Loucy (cell line): ENCODE results near the gene GON7.

ENCODE experiments used
- H2AFZ ChIP-seq: fragments of 200-600 bp; sonication (generic); 2 replicates; pipeline ENCODE4 v1.6.0; 2016; ENCODE audit warnings: antibody characterized with exemption, mild to moderate bottlenecking, low read length, moderate library complexity
- H3F3A ChIP-seq: fragments of 200-600 bp; 2 replicates; pipeline ENCODE4 v1.6.0; 2016; ENCODE audit warnings: antibody characterized with exemption, low read depth, mild to moderate bottlenecking
- H3K27me3 ChIP-seq: fragments of 200-600 bp; sonication (generic); 2 replicates; pipeline ENCODE4 v1.6.1; 2014; ENCODE audit warnings: low read length, mild to moderate bottlenecking; ENCODE audit not compliant: insufficient read depth, poor library complexity, severe bottlenecking
- H3K36me3 ChIP-seq: fragments of 200-600 bp; sonication (generic); 2 replicates; pipeline ENCODE4 v1.6.1; 2016; ENCODE audit warnings: low read length; ENCODE audit not compliant: insufficient read depth
- H3K4me1 ChIP-seq: fragments of 200-600 bp; sonication (generic); 2 replicates; pipeline ENCODE4 v1.5.1; 2014; ENCODE audit warnings: low read length, mild to moderate bottlenecking; ENCODE audit not compliant: insufficient read depth, poor library complexity, severe bottlenecking
- H3K4me2 ChIP-seq: fragments of 200-600 bp; sonication (generic); 2 replicates; pipeline ENCODE4 v1.6.0; 2014; ENCODE audit warnings: antibody characterized with exemption, low read length, low read depth, mild to moderate bottlenecking; ENCODE audit not compliant: poor library complexity, severe bottlenecking
- H3K4me3 ChIP-seq: fragments of 200-600 bp; sonication (generic); 2 replicates; pipeline ENCODE4 v1.5.1; 2014; ENCODE audit warnings: low read length, mild to moderate bottlenecking, mixed read lengths; ENCODE audit not compliant: poor library complexity, severe bottlenecking
- H3K79me2 ChIP-seq: fragments of 200-600 bp; sonication (generic); 2 replicates; pipeline ENCODE4 v1.6.1; 2014; ENCODE audit warnings: low read length; ENCODE audit not compliant: insufficient read depth
- H3K9ac ChIP-seq: fragments of 200-600 bp; sonication (generic); 2 replicates; pipeline ENCODE4 v1.6.0; 2014; ENCODE audit warnings: mild to moderate bottlenecking, low read depth, low read length, moderate library complexity; ENCODE audit not compliant: poor library complexity, severe bottlenecking
- H3K9me2 ChIP-seq: fragments of 200-600 bp; sonication (generic); replicated peaks from 2 replicates; pipeline ENCODE4 v1.6.1; 2016; ENCODE audit warnings: low read depth, low read length, mixed read lengths
- H3K9me3 ChIP-seq: fragments of 200-600 bp; sonication (generic); 2 replicates; pipeline ENCODE4 v1.6.1; 2014; ENCODE audit warnings: mild to moderate bottlenecking, antibody characterized with exemption, low read length, low read depth; ENCODE audit not compliant: insufficient read depth
- H4K20me1 ChIP-seq: fragments of 200-600 bp; sonication (generic); 2 replicates; pipeline ENCODE4 v1.6.0; 2014; ENCODE audit warnings: antibody characterized with exemption, low read length, mild to moderate bottlenecking; ENCODE audit not compliant: insufficient read depth, poor library complexity, severe bottlenecking
- EZH2phosphoT487 ChIP-seq: fragments of 200-600 bp; IDR thresholded peaks from 2 replicates; pipeline ENCODE4 v1.6.1; 2018; ENCODE audit warnings: antibody characterized with exemption, mild to moderate bottlenecking, moderate library complexity, borderline replicate concordance
- TF ChIP-seq, protein P1 (sequence below): fragments of 200-600 bp; sonication (generic); conservative IDR thresholded peaks from 2 replicates; pipeline ENCODE4 v1.5.1; 2014; ENCODE audit warnings: mild to moderate bottlenecking, antibody characterized with exemption, low read length

GON7 gene

DNA sequence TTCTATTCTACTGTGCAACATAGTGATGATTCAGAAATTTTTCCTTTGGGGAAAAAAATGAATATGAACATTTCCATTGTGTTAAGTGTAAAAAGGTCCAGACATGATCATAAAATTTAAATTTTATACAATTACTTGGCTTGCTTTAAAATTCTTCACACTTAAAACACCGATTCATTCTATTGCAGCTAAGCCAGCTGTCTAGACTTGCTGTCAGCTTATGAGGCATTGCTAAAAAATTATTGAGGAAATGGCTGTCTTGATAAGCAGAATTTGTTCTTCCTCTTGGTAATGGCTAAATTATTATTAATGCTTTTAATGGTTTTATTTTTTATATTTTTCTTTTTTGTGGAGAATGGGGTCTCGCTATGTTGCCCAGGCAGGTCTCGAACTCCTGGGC lies 19.9 kb downstream of the GON7 start:
- no peaks in the 10 kb centered on the region for H3K9me2 ChIP-seq
- H3K79me2 ChIP-seq: peaks cover 34% of the 10 kb centered on the region
- H3K4me2 ChIP-seq: peak overlapping the region; percentile 79

DNA sequence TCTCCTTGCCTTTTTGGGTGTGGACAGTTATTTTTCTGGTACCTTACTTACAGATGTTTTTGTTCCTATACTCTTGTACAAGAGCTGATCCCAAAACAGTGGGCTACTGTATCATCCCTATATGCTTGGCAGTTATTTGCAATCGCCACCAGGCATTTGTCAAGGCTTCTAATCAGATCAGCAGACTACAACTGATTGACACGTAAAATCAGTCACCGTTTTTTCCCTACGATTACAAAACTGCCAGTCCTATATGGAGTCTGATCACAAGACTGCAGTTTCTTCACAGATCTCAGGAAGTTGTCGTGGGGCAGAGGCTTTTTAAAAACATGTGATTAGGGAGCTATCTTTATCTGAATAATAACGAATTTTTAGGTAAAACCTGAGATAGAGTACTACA lies 20.4 kb downstream of the GON7 start:
- Histone ChIP-seq H3K4me1 (peaks cover 24% of the 10 kb centered on the region), H3K9ac (peak overlapping the region; percentile 76), H2AFZ (no peak overlapping the region), H3K9me2 (no peaks in the 10 kb centered on the region), H4K20me1 (peaks cover 20% of the 10 kb centered on the region), H3K36me3 (no peaks in the 10 kb centered on the region), H3K4me3 (peak overlapping the region; percentile 31), H3K79me2 (peaks cover 37% of the 10 kb centered on the region), H3K27me3 (no peaks in the 10 kb centered on the region), H3K9me3 (no peaks in the 10 kb centered on the region), H3F3A (peaks cover 6% of the 10 kb centered on the region; the same call in 1 of the 2 replicates), H3K4me2 (peak overlapping the region; percentile 79)
- TF ChIP-seq, protein P1, sequence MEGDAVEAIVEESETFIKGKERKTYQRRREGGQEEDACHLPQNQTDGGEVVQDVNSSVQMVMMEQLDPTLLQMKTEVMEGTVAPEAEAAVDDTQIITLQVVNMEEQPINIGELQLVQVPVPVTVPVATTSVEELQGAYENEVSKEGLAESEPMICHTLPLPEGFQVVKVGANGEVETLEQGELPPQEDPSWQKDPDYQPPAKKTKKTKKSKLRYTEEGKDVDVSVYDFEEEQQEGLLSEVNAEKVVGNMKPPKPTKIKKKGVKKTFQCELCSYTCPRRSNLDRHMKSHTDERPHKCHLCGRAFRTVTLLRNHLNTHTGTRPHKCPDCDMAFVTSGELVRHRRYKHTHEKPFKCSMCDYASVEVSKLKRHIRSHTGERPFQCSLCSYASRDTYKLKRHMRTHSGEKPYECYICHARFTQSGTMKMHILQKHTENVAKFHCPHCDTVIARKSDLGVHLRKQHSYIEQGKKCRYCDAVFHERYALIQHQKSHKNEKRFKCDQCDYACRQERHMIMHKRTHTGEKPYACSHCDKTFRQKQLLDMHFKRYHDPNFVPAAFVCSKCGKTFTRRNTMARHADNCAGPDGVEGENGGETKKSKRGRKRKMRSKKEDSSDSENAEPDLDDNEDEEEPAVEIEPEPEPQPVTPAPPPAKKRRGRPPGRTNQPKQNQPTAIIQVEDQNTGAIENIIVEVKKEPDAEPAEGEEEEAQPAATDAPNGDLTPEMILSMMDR: no peak
- TF ChIP-seq EZH2phosphoT487: no peak

More for the DNA sequence above, 19.9 kb downstream of the GON7 start:
- Histone ChIP-seq H3K4me3 (no peak overlapping the region), H3F3A (peaks cover 6% of the 10 kb centered on the region; the same call in 1 of the 2 replicates), H3K27me3 (no peaks in the 10 kb centered on the region), H2AFZ (no peak overlapping the region), H3K9ac (peak overlapping the region; percentile 76), H4K20me1 (peaks cover 20% of the 10 kb centered on the region), H3K4me1 (peaks cover 24% of the 10 kb centered on the region), H3K9me3 (no peaks in the 10 kb centered on the region), H3K36me3 (no peaks in the 10 kb centered on the region)
- TF ChIP-seq, protein P1: no peak
- TF ChIP-seq EZH2phosphoT487: no peak

DNA sequence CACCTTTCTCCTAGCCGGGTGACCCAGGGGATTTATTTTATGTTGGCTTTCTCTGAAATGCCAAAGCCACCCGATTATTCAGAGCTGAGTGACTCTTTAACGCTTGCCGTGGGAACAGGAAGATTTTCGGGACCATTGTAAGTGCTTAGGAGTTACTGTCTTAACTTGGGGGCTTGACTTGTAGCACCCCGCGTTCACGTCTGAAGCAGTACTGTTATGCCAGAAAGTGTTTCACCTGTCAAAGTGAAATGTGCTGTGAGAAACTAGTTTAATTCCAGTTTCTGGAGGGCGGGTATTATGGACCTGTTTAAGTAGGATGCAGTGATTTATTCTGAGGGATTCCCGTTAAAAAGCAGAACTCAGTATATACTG lies 21.5 kb downstream of the GON7 start:
- H4K20me1 ChIP-seq: peaks cover 20% of the 10 kb centered on the region
- no peaks in the 10 kb centered on the region for H3K9me2 ChIP-seq
- no peak for TF ChIP-seq EZH2phosphoT487
- TF ChIP-seq, protein P1: no peak

More for the DNA sequence above, 21.5 kb downstream of the GON7 start:
- no peaks in the 10 kb centered on the region for H3K36me3 ChIP-seq
- H3K4me3 ChIP-seq: peak overlapping the region; percentile 83
- peaks cover 24% of the 10 kb centered on the region for H3K4me1 ChIP-seq
- H2AFZ ChIP-seq: peak overlapping the region; percentile 76
- H3K9me3 ChIP-seq: no peaks in the 10 kb centered on the region
- H3F3A ChIP-seq: peaks cover 6% of the 10 kb centered on the region; the same call in 1 of the 2 replicates
- H3K9ac ChIP-seq: peak overlapping the region; percentile 76
- peaks cover 37% of the 10 kb centered on the region for H3K79me2 ChIP-seq
- no peaks in the 10 kb centered on the region for H3K27me3 ChIP-seq
- H3K4me2 ChIP-seq: peak overlapping the region; percentile 79
